ENCODE results near the gene GABRA4. TPM values are rescaled to one million over a fixed set of nuclear protein-coding genes. Genes with fewer than 3 reads are reported as not detected.

The GABRA4 gene
- total RNA-seq: 19.1 TPM

DNA sequence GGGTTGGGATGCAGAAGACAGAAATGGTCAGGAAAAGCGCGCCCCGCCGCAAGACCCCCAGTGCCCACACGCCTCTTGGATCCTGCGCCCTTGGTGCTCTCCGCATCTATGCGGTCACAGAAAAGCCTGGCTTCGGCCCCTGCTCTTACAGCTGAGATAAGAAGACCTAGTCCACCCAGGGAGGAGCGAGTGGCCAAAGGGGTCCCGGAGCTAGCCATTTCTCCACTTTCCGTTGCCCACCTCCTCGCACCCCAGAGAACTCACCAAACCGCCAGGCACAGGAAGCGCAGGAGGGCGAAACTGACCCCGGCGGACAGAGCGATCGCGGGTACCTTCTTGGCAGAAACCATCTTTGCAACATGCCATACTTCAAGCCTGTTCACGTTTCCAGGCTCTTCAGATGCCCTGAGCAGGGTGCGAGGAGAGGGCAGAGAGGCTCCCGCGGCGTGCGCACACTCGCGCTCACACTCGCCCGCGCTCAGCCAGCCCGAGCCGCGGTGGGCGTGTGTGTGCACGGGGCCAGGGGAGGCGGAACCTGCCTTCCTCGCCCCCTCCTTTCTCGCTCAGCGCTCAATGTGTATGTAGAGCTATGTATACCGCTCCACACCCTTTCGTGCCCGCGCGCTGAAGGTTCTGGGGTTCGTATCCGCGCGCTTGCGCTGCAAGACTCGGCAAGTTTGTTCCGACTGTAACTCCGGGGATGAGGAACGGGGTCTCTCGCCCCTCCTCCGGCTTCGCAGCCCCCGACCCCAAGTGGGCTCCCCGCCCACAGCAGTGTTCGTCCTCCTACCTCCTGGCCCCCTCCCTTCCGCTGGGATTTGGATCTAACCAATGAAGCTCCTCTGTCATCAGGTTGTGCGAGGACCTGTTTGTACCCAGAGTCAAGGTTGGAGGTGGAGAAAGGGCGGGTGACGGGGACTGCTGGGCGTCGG is at the start of gene GABRA4:
GABRA4 (minus strand) TSS at position 507 of the 932 bp plus-strand sequence; CDS start at position 350, 157 bp downstream.

GRCh38 chr4:47031011-47031678 is 37.8 kb upstream of the GABRA4 start, which contains the start of gene GABRB1:
Gene GABRB1, plus strand, starts transcription at chr4:47031567.

DNA sequence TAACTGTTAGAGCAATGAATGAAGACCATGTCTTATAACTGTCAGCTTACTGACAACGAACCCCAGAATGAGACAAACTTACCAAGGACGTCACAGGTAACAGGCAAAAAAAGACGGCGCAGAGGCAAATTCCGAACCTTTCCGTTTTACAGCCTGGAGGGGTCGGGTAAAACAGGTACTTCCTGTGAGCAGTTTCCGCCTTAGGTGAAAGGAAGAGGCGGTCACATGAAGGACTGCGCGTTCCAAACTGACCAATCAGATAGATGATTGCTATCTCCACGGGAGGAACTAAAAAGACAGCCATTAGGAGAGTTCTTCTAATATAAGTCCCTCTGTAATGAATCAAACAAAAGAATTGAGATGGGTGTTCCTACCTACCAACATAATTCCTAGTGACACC is 84.3 kb downstream of the GABRA4 start, which contains the start of gene COX7B2:
COX7B2 (minus strand) TSS at position 168 of the 400 bp plus-strand sequence. CDS start 174,053 bp downstream, outside the sequence.

Other genes with a start within 250 kb of the GABRA4 start
- not detected for gene COX7B2, start 84.3 kb downstream of the GABRA4 start, total RNA-seq
- gene GABRB1, start 38.0 kb upstream of the GABRA4 start, total RNA-seq: 120 TPM

Measured in diencephalon (tissue), 1 donor.